Natural killer cell (primary cell): ENCODE measurements around the gene CLPX. TPM values are rescaled to one million over a fixed set of nuclear protein-coding genes. Genes with fewer than 3 reads are reported as not detected.

ENCODE experiments used
- ATAC-seq, 3 donors: fragments of 150-1000 bp in 2 of 3; fragments of 200-7000 bp in 1 of 3; cut with Tn5 transposase; 1 replicate in 1 of 3; 2 replicates in 2 of 3; pipeline ENCODE4 v1.10.0; 2021; ENCODE audit warnings: mild to moderate bottlenecking in 2 of 3, moderate library complexity in 2 of 3
- DNase-seq, 2 donors: peaks; one replicate each; pipeline versions ENCODE4 v3.0.0 to v3.0.0-alpha.2; 2013 to 2021; ENCODE audit warnings: mixed read lengths in 1 of 2
- H3K27ac ChIP-seq: one replicate; pipeline ENCODE4 v1.5.1; 2013; ENCODE audit warnings: mild to moderate bottlenecking, low read length
- H3K27me3 ChIP-seq: one replicate; pipeline ENCODE4 v1.6.1; 2013; ENCODE audit warnings: low read length; ENCODE audit not compliant: control insufficient read depth, insufficient read depth
- H3K36me3 ChIP-seq: one replicate; pipeline ENCODE4 v1.6.1; 2013; ENCODE audit warnings: low read length; ENCODE audit not compliant: control insufficient read depth, insufficient read depth
- H3K4me1 ChIP-seq: one replicate; pipeline ENCODE4 v1.6.1; 2013; ENCODE audit warnings: low read length; ENCODE audit not compliant: control insufficient read depth, insufficient read depth
- H3K4me3 ChIP-seq: one replicate; pipeline ENCODE4 v1.5.1; 2013; ENCODE audit warnings: low read length
- H3K9me3 ChIP-seq: one replicate; pipeline ENCODE4 v1.6.1; 2013; ENCODE audit warnings: low read length; ENCODE audit not compliant: control insufficient read depth, insufficient read depth
- H3K27ac Mint-ChIP-seq, 2 donors: one replicate each; pipeline ENCODE4 v1.8.0; 2022; ENCODE audit warnings: mild to moderate bottlenecking in 2 of 2, mixed read lengths in 2 of 2, moderate library complexity in 1 of 2
- H3K27me3 Mint-ChIP-seq, 2 donors: one replicate each; pipeline ENCODE4 v1.8.0; 2022; ENCODE audit warnings: low read depth in 2 of 2, mixed read lengths in 2 of 2
- H3K36me3 Mint-ChIP-seq: one replicate; pipeline ENCODE4 v1.8.0; 2022; ENCODE audit warnings: mixed read lengths
- H3K4me1 Mint-ChIP-seq, 2 donors: one replicate each; pipeline ENCODE4 v1.8.0; 2022; ENCODE audit warnings: mixed read lengths in 2 of 2
- H3K4me3 Mint-ChIP-seq: one replicate; pipeline ENCODE4 v1.8.0; 2022; ENCODE audit warnings: mild to moderate bottlenecking, moderate library complexity, mixed read lengths
- H3K9me3 Mint-ChIP-seq, 2 donors: one replicate each; pipeline ENCODE4 v1.8.0; 2022; ENCODE audit warnings: mixed read lengths in 2 of 2
- WGBS: methylation state at CpG from one replicate; pipeline ENCODE4 v1.1.7; 2013; ENCODE audit warnings: missing lambda C conversion rate; ENCODE audit not compliant: insufficient coverage; 5-methylcytosine and 5-hydroxymethylcytosine counted together
- intact Hi-C: fragments of 100-400 bp; cut with micrococcal nuclease; formaldehyde crosslinking; loops from one replicate; pipeline ENCODE4 v1.14.2; 2022
- total RNA-seq, 4 donors: library from RNA; stranded (reverse); fragments of 120-200 nt in 1 of 4; gene quantifications; one replicate each; pipeline versions ENCODE4 v1.2.3 to v1.2.4, GENCODE V29; 2013 to 2022
- TF ChIP-seq, protein P1 (sequence below): fragments of 200-600 bp; IDR thresholded peaks from one replicate; pipeline ENCODE4 v1.8.0; 2022; ENCODE audit warnings: antibody characterized with exemption

Gene CLPX
- total RNA-seq, 3 donors from 2014 or later (not counting 1 experiment from before 2014, with no cell fraction given), result 35.4 to 39.9 (median 38.2) TPM

- Histone ChIP-seq H3K4me1 (no peaks in the 10 kb centered on the region), H3K9me3 (no peaks in the 10 kb centered on the region), H3K4me3 (no peak overlapping the region), H3K27ac (no peak overlapping the region), H3K27me3 (no peaks in the 10 kb centered on the region), H3K36me3 (peaks cover 48% of the 10 kb centered on the region)
- ATAC-seq (no peak), DNase-seq (no peak)
- Mint-ChIP-seq H3K36me3 (no peaks in the 10 kb centered on the region), H3K27me3 (no peaks in the 10 kb centered on the region), H3K27ac (no peak overlapping the region), H3K4me1 (no peaks in the 10 kb centered on the region), H3K9me3 (no peaks in the 10 kb centered on the region), H3K4me3 (no peak overlapping the region)
- WGBS, result 98% methylated on average over 4 of the region's 5 CpGs
- intact Hi-C loops, result no loop called here
- TF ChIP-seq, protein P1, sequence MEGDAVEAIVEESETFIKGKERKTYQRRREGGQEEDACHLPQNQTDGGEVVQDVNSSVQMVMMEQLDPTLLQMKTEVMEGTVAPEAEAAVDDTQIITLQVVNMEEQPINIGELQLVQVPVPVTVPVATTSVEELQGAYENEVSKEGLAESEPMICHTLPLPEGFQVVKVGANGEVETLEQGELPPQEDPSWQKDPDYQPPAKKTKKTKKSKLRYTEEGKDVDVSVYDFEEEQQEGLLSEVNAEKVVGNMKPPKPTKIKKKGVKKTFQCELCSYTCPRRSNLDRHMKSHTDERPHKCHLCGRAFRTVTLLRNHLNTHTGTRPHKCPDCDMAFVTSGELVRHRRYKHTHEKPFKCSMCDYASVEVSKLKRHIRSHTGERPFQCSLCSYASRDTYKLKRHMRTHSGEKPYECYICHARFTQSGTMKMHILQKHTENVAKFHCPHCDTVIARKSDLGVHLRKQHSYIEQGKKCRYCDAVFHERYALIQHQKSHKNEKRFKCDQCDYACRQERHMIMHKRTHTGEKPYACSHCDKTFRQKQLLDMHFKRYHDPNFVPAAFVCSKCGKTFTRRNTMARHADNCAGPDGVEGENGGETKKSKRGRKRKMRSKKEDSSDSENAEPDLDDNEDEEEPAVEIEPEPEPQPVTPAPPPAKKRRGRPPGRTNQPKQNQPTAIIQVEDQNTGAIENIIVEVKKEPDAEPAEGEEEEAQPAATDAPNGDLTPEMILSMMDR, result no peak
Observed at GRCh38 chr15:65171428-65171827, 13.7 kb downstream of the CLPX start.

- no peak overlapping the region for H3K27ac ChIP-seq
- H3K9me3 ChIP-seq, result no peaks in the 10 kb centered on the region
- TF ChIP-seq, protein P1, result no peak
- DNase-seq (no peak), ATAC-seq (no peak)
- WGBS, result 100% methylated on average over 1 of the region's 2 CpGs
- H3K9me3 Mint-ChIP-seq, result no peaks in the 10 kb centered on the region
- peaks cover 37% of the 10 kb centered on the region for H3K36me3 ChIP-seq
- no peak overlapping the region for H3K4me3 Mint-ChIP-seq
- intact Hi-C loops, result no loop called here
- peaks cover 5% of the 10 kb centered on the region for H3K36me3 Mint-ChIP-seq
- H3K27ac Mint-ChIP-seq, result no peak overlapping the region
- peaks cover 1 to 2% of the 10 kb centered on the region in 2 donors for H3K4me1 Mint-ChIP-seq
- no peak overlapping the region for H3K4me3 ChIP-seq
- H3K4me1 ChIP-seq, result no peaks in the 10 kb centered on the region
- H3K27me3 ChIP-seq, result no peaks in the 10 kb centered on the region
- no peaks in the 10 kb centered on the region for H3K27me3 Mint-ChIP-seq
Observed at GRCh38 chr15:65165875-65166274, 19.3 kb downstream of the CLPX start.

- no peaks in the 10 kb centered on the region for H3K9me3 Mint-ChIP-seq
- peaks cover 30% of the 10 kb centered on the region for H3K36me3 ChIP-seq
- no peaks in the 10 kb centered on the region for H3K9me3 ChIP-seq
- no peaks in the 10 kb centered on the region for H3K27me3 ChIP-seq
- H3K4me1 ChIP-seq, result no peaks in the 10 kb centered on the region
- H3K27ac Mint-ChIP-seq, result no peak overlapping the region
- no CpG with 5 or more reads among the region's 1 CpG for WGBS
- intact Hi-C loops, result no loop called here
- H3K4me3 ChIP-seq, result no peak overlapping the region
- H3K27me3 Mint-ChIP-seq, result no peaks in the 10 kb centered on the region
- no peak for DNase-seq
- H3K4me1 Mint-ChIP-seq, result peaks cover 4 to 5% of the 10 kb centered on the region in 2 donors
- TF ChIP-seq, protein P1, result no peak
- peaks cover 5% of the 10 kb centered on the region for H3K36me3 Mint-ChIP-seq
- H3K4me3 Mint-ChIP-seq, result no peak overlapping the region
- no peak overlapping the region for H3K27ac ChIP-seq
- ATAC-seq, result no peak
Observed at GRCh38 chr15:65164139-65164538, 21.0 kb downstream of the CLPX start.

DNA sequence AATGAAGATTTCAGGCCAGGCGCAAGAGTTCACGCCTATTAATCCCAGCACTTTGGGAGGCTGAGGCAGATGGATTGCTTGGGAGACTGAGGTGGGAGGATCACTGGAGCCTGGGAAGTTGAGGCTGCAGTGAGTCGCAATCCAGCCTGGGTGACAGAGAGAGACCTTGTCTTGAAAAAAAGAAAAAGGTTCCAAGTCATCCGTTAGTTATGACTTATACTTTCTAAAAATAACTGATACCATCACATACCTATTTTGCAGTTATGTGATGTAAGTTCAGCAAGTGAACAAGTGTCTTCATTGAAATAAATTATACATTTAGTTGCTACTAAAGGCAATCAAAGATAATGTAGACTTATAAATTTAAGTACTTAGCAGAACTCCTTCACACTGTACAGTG, 22.1 kb downstream of the CLPX start:
- Mint-ChIP-seq H3K27ac (no peak overlapping the region), H3K9me3 (no peaks in the 10 kb centered on the region), H3K27me3 (no peaks in the 10 kb centered on the region), H3K4me1 (peaks cover 4 to 5% of the 10 kb centered on the region in 2 donors), H3K4me3 (no peak overlapping the region), H3K36me3 (peaks cover 5% of the 10 kb centered on the region)
- Histone ChIP-seq H3K4me1 (no peaks in the 10 kb centered on the region), H3K9me3 (no peaks in the 10 kb centered on the region), H3K27me3 (no peaks in the 10 kb centered on the region), H3K4me3 (no peak overlapping the region), H3K27ac (no peak overlapping the region), H3K36me3 (peaks cover 37% of the 10 kb centered on the region)
- intact Hi-C loops, result no loop called here
- DNase-seq (no peak), ATAC-seq (no peak)
- 100% methylated on average over 3 of the region's 4 CpGs for WGBS
- TF ChIP-seq, protein P1, result no peak
